Head of caudate nucleus (tissue), 42 donors: ENCODE measurements around the gene RXFP4.
"Not testable (repeated sequence)": the region's sequence is repeated elsewhere in the genome, so short reads cannot be mapped to it uniquely, and the experiment has no call there.

Source experiments
- DNase-seq, 42 donors: peaks; one replicate each; pipeline versions ENCODE4 v3.0.0 to v3.0.0-alpha.2; 2020 to 2021; ENCODE audit warnings: mixed read lengths in 7 of 42
- intact Hi-C: fragments of 100-400 bp; cut with DNase I; formaldehyde crosslinking; loops from one replicate; pipeline ENCODE4 v1.15.0; 2022

Gene RXFP4

DNA sequence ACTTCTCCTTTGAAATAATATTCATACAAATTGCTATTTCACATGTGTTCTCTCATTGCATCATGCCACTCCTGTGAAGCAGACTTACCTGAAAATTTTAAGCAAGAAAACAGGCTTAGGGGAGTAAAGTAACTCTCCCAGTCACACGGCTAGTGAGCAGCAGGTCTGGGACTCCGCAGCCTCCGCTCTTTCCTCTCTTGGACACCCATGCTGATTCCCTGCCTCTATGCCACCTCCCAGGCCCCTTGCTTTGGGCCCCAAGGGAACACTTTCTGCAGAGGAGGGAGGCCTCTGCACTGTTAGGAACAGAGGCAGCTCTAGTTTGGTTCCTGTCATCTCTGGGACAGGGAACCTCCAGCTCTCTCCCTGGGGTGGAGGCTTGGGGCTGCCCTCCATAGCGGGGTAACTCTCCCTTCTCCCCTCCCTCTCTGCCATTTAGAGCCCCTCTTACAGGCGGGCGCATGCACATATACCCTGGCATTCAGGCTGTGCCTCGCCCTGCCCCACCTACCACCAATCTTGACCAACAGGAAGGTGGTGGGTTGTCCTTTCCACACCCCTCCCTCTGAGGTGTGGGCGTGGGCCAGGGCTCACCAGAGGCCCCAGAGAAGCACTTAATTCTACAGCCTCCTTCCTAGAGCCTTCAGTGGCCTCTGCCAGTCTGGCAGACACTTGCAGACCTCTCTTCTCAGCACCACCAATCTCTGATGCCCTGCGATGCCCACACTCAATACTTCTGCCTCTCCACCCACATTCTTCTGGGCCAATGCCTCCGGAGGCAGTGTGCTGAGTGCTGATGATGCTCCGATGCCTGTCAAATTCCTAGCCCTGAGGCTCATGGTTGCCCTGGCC is at the start of gene RXFP4:
Gene RXFP4 (plus strand): TSS at position 646 of the 852 bp plus-strand sequence. CDS start 72 bp downstream, at position 718.
- peak in 1 of 42 donors; percentile 36 for DNase-seq
- intact Hi-C loops = no loop called here

GRCh38 chr1:155892796-155893195 is 48.6 kb upstream of the RXFP4 start:
- intact Hi-C loops = no loop called here
- DNase-seq = no peak

DNA sequence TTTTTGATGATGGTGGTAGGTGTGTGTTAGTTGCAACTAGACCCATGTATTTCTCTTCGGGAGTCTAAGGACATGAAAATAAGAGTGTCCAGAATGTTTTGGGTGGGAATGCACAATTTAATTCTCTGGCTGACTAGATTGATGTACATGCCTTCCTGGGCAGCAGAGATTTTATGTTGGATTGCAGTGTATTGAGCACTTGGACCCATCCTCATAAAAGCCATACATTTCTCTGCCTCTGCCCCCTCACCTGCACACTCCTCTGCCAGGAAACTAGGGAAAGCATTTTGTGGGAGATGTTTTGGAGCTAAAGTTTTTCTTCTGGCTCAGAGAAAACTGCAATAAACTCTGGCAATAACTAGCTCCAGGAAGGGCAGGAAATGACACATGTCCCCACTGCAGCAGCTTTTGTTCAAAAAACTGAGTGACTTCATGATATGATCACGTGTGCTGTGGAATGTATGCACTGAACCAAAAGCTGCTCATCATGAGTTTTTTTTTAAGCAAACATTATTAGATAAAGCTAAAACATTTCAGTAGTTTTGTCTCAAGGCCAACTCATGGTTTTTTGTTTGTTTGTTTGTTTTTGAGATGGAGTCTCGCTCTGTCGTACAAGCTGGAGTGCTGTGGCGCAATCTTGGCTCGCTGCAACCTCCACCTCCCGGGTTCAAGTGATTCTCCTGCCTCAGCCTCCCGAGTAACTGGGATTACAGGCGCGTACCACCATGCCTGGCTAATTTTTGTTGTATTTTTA is 47.9 kb upstream of the RXFP4 start:
- no peak for DNase-seq
- intact Hi-C loops = no loop called here

DNA sequence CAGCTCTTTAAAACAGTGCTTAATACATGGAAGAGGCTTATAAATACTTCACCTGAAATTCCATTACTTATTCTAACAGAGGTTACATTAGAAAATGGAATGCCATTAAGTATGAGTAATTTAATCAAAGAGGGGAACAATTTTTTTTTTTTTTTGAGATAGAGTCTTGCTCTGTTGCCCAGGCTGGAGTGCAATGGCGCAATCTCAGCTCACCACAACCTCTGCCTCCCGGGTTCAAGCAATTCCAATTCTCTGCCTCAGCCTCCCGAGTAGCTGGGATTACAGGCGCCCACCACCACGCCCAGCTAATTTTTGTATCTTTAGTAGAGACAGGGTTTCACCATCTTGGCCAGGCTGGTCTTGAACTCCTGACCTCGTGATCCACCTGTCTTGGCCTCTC is 45.8 kb upstream of the RXFP4 start:
- DNase-seq, intact Hi-C loops: not testable (repeated sequence)

DNA sequence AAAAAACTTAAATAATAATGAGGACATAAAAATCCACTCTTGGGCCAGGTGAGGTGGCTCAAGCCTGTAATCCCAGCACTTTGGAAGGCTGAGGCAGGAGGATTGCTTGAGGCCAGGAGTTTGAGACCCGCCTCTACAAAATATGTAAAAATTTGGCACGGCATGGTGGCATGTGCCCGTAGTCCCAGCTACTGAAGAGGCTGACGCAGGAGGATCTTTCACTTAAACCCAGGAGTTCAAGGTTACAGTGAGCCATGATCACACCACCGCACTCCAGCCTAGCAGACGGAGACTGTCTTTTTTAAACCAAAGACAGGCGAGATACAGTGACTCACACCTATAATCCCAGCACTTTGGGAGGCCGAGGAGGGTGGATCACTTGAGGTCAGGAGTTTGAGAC is 45.0 kb upstream of the RXFP4 start:
- intact Hi-C loops = not testable (repeated sequence)

DNA sequence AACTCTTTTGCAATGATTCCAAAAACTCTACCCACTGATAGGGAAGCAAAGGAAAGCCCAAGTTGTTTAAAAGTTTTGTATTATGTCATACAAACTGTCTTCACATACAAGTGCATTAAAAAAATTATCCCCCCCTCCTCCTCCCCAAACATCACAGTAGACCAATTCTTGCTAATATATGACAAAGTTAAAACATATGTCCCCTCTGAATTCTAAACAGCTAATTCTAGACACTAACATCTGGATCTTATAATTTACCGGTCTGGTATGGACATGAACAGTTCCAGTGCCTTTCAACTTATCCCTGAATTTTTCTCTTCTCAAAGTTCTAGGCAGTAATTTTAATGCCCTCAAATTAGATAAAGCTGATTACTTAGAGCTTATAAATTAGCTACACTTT is 43.7 kb upstream of the RXFP4 start:
- DNase-seq = no peak
- intact Hi-C loops = no loop called here

More for the DNA sequence above, 45.0 kb upstream of the RXFP4 start:
- not testable (repeated sequence) for DNase-seq

DNA sequence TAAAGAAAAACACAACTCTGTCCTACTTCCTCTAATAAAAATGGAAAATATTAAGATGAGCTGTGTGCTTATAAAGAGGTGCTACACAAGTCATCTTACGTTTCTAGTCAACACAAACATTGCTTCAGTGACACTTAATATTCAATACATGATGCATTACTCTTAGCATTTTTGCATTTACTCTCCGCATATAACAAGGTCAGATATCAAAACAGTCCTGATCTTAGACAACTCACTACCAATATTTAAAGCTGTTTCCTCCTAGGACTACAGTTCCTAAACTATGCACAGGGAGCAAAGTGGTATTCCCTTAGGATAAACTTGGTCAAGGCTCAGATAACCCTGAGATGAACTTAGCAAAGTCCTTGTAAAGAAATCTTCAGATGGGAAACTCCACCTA is 42.5 kb upstream of the RXFP4 start:
- intact Hi-C loops = no loop called here

GRCh38 chr1:155899683-155900082 is 41.8 kb upstream of the RXFP4 start:
- peak in 1 of 42 donors; percentile 14 for DNase-seq
- intact Hi-C loops = no loop called here

More for the DNA sequence above, 42.5 kb upstream of the RXFP4 start:
- no peak for DNase-seq

DNA sequence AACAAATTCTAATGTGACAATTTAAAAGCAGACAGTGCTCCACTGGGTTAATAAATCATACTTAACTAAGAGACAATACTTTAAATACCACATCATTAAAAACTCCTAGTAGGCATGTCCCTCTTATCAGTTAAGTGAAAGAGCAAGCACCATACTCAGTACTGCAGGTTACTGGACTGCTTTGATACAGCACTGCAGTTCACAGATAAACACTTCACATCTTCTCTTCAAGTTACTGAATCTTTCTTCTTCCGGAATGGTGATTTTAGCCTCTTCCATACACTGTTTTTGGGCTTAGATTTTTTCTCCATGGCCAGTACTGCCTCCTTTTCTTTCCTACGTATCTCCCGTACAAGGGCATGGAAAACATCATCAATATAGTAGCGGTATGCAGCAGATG is 41.3 kb upstream of the RXFP4 start:
- intact Hi-C loops = no loop called here

DNA sequence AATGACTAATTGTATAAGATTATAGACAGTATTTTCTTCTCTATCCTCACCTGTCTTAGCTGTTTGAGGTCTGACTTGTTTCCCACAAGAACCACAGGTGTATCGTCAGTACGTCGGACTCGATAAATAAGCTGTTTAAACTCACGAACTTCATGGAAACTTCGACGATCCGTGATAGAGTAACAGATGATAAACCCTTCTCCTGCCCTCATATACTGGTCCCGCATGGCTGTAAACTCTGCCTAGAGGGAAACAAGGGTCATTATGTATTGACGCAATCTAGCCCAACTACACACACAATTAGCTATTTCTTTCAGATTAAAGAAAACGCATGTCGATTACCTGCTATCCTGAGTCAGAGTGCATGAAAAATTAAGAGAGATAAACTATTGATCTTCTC is 37.2 kb upstream of the RXFP4 start:
- intact Hi-C loops = no loop called here
- no peak for DNase-seq

More for the DNA sequence above, 41.3 kb upstream of the RXFP4 start:
- no peak for DNase-seq

DNA sequence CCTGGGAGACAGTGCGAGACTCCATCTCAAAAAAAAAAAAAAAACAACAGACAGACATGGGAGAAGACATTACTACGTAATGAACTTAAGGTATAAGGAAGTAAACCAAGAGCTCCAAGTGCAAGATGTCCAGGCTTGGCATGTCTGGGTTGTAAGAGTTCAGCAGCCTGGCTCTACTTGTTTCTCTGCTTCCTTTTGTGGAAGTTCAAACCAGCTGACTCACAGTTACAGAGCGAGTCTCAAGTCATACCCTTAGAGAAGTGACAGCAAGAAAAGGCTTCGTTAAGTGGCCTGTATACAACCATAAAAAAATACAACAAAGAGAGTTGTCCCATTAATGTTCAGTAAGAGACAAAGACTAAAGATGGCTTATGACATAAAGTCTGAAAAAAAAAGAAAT is 31.5 kb upstream of the RXFP4 start:
- DNase-seq = peak in 8 of 42 donors; percentile 10 to 62 (median 26)
- intact Hi-C loops = loop anchor here (5.0 kb wide), 1 partner anchor 38 kb away; no protein-coding TSS in a partner anchor

DNA sequence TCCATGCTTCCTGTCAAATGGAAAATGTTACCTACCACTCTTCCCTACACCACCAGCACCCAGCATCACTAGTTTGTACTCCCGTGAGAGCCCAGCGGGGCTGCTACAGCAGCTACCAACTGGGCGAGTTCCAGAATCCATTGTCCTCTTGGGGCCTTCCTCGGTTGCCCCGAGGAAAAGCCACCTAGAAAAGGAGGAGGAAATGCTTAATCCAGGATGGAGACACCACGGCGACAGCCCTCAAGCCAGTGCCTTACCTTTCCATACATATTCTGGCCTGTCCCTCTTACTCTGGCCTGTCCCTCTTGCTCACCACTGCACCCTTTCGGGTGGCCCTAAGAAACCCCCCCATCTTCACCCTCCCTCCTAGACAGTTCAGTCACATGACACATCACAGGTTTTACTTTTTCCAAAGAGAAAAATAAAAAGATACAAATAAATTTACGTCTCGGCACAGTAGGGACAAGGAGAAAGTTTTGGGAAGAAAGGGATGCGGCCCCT is 30.8 kb upstream of the RXFP4 start:
- intact Hi-C loops = loop anchor here (5.0 kb wide), 1 partner anchor 38 kb away; no protein-coding TSS in a partner anchor
- peak in 28 of 42 donors; percentile 4 to 60 (median 32) for DNase-seq

DNA sequence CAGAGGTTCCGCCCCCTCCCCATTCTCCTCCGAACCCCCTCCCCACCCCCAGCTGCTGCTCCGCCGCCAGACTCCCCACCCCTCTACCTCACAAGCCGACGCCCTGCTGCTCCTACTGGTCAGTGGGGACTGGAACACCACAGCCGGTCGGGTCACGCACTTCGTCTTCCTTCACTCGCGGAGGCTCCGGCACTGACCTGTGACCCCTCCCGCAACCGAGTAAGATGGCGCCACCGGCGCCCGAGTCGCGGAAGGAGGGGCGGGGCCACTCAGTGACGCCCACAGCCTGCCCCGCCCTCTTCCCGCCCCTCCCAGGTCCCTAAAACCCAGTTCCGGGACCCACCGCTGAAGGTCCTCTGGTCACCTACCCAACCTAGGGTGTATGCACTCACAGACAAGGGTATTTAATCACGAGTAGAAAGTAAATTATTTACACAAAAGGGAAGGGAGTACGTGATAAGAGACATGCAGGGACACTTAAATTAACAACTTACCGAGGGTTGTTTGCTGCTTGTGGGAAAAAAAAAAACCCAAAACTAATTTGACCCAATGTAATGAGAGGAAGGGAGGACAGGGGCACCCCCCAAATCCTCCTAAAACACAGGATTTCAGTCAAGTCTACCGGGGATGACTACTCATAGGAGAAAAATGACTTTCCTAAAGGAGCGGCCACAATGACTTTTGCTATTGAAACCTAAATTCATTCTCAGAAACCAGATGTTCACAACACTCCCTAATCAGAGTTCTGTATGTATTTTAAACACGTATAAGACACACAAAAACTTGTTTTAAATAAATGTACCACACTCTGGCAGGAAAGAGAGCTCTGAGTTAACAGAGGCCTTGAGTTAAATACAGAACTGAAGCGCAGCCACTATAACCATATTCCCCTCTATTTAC is 30.0 kb upstream of the RXFP4 start, which contains the start of gene RIT1:
Gene RIT1 (minus strand): TSS at position 194 of the 900 bp plus-strand sequence. CDS start 588 bp downstream, outside the sequence.
- intact Hi-C loops = loop anchor here (5.0 kb wide), 1 partner anchor 39 kb away; no protein-coding TSS in a partner anchor
- peak; percentile 65 to 93 (median 87) for DNase-seq

GRCh38 chr1:155912056-155912536 is 29.3 kb upstream of the RXFP4 start:
- peak in 1 of 42 donors; percentile 28 for DNase-seq
- intact Hi-C loops = loop anchor here (5.0 kb wide), 1 partner anchor 40 kb away; no protein-coding TSS in a partner anchor

DNA sequence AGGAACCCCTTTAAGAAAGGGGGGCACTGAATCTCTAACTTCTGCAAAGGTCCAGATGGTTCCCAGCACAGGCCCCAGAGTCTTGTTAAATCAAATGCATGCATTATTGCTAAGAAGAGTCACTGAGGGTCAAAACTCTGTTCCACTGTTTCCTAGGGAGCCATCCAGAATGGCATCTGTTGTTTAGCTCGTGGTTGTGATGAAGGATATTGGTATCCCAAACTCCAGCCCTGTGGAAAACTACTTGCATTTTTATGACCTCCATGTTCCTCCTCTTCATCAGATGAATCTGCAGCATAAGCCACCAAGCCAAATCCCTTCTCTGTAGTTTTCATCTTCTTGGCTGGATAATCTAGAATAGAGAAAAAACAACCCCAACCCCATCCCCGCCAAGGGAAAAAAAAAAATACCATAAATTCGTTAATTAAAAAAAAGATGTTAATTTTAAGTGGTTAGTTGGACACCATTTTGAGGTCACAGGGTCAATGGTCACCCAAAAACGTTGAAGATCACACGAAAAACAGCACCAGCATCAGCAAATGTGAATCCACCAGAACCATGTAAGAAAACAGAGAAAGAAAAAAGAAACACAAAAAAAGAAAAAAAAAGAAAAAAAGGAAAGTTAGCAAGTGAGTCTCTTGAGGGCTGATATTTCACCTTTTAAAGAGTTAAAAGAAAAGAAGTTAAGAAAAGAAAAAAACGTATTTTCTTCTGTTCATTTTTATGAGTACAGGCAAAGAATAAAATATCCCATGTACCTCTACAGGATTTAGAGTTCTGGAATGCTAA is 27.3 kb upstream of the RXFP4 start:
- intact Hi-C loops = loop anchor here (5.0 kb wide), 1 partner anchor 42 kb away; no protein-coding TSS in a partner anchor
- no peak for DNase-seq

DNA sequence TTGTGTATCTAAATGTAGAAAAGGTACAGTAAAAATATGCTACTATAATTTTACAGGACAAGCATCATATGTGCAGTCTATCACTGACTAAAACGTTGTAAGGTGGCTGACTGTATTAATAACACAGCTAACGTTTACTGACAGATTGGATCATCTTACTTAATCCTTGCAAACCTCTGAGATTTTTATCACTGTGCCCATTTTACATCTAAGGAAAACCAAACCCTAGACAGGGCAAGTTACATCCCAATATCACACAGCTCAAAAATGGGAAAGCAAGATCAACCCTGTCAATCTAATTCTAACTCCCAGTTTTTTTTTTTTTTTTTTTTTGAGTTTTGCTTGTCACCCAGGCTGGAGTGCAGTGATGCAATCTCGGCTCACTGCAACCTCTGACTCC is 22.8 kb upstream of the RXFP4 start:
- DNase-seq = no peak
- intact Hi-C loops = no loop called here

GRCh38 chr1:155919801-155920200 is 21.6 kb upstream of the RXFP4 start:
- intact Hi-C loops = no loop called here
- no peak for DNase-seq
